CD14-positive monocyte (primary cell): Measurements from ENCODE around the gene CYB5R4. TPM values are rescaled to one million over a fixed set of nuclear protein-coding genes. Genes with fewer than 3 reads are reported as not detected.
A peak's percentile ranks its signal among the peaks of the same experiment; 100 is the strongest.

ENCODE experiments used
- DNase-seq, 3 donors: peaks; one replicate each; pipeline ENCODE4 v3.0.0-alpha.2; 2011 to 2022
- H2AFZ ChIP-seq: 2 replicates; pipeline ENCODE4 v1.6.0; 2012; ENCODE audit warnings: mild to moderate bottlenecking, low read depth, low read length, inconsistent platforms; ENCODE audit not compliant: insufficient read depth, poor library complexity, severe bottlenecking
- H3K27ac ChIP-seq, 2 donors: 1 replicate in 1 of 2; 2 replicates in 1 of 2; pipeline ENCODE4 v1.5.1; 2012 to 2013; ENCODE audit warnings: low read length in 2 of 2, control low read depth in 1 of 2, inconsistent platforms in 1 of 2, low read depth in 1 of 2, mild to moderate bottlenecking in 1 of 2
- H3K27me3 ChIP-seq, 2 donors: one replicate each; pipeline versions ENCODE4 v1.6.0 to v1.6.1; 2011 to 2013; ENCODE audit warnings: low read length in 2 of 2; ENCODE audit not compliant: control insufficient read depth in 2 of 2, insufficient read depth in 2 of 2
- H3K36me3 ChIP-seq, 2 donors: replicated peaks in 1 of 2; 1 replicate in 1 of 2; 2 replicates in 1 of 2; pipeline versions ENCODE4 v1.5.1 to v1.6.1; 2012 to 2013; ENCODE audit warnings: low read length in 2 of 2, control low read depth in 1 of 2, inconsistent platforms in 1 of 2, mild to moderate bottlenecking in 1 of 2; ENCODE audit not compliant: insufficient read depth in 2 of 2, control insufficient read depth in 1 of 2
- H3K4me1 ChIP-seq, 2 donors: 1 replicate in 1 of 2; 2 replicates in 1 of 2; pipeline versions ENCODE4 v1.5.1 to v1.6.1; 2012 to 2013; ENCODE audit warnings: low read length in 2 of 2, control low read depth in 1 of 2, inconsistent platforms in 1 of 2, mild to moderate bottlenecking in 1 of 2, moderate library complexity in 1 of 2; ENCODE audit not compliant: insufficient read depth in 2 of 2, control insufficient read depth in 1 of 2
- H3K4me2 ChIP-seq: replicated peaks from 2 replicates; pipeline ENCODE3; 2012; ENCODE audit warnings: low read length, moderate library complexity, mild to moderate bottlenecking; ENCODE audit not compliant: poor library complexity, severe bottlenecking; ENCODE audit errors: extremely low read depth
- H3K4me3 ChIP-seq, 3 experiments: fragments of 200-600 bp in 1 of 3; sonication (generic) in 1 of 3; replicated peaks in 1 of 3; 1 replicate in 2 of 3; 2 replicates in 1 of 3; pipeline ENCODE4 v1.5.1; 2011 to 2013; ENCODE audit warnings: low read length in 3 of 3, mild to moderate bottlenecking in 3 of 3, control low read depth in 2 of 3, low read depth in 2 of 3, inconsistent platforms in 1 of 3, moderate library complexity in 1 of 3
- H3K79me2 ChIP-seq: 2 replicates; pipeline ENCODE4 v1.6.0; 2012; ENCODE audit warnings: mild to moderate bottlenecking, control low read depth, inconsistent platforms, low read length, moderate library complexity; ENCODE audit not compliant: insufficient read depth
- H3K9ac ChIP-seq: 2 replicates; pipeline ENCODE4 v1.6.0; 2017; ENCODE audit warnings: low read length, mild to moderate bottlenecking; ENCODE audit not compliant: insufficient read depth, poor library complexity, severe bottlenecking
- H3K9me3 ChIP-seq, 2 donors: replicated peaks in 1 of 2; 1 replicate in 1 of 2; 2 replicates in 1 of 2; pipeline versions ENCODE4 v1.5.1 to v1.6.1; 2012 to 2013; ENCODE audit warnings: low read length in 2 of 2, control low read depth in 1 of 2; ENCODE audit not compliant: control insufficient read depth in 1 of 2, insufficient read depth in 1 of 2
- H4K20me1 ChIP-seq: 2 replicates; pipeline ENCODE4 v1.6.0; 2012; ENCODE audit warnings: mild to moderate bottlenecking, low read length, control low read depth, moderate library complexity; ENCODE audit not compliant: insufficient read depth
- H3K27ac Mint-ChIP-seq, 7 donors: one replicate each; pipeline ENCODE4 v1.8.0; 2020; ENCODE audit warnings: mild to moderate bottlenecking in 7 of 7, mixed read lengths in 7 of 7, moderate library complexity in 6 of 7, inconsistent platforms in 2 of 7
- H3K27me3 Mint-ChIP-seq, 3 donors: one replicate each; pipeline ENCODE4 v1.8.0; 2021 to 2022; ENCODE audit warnings: low read depth in 3 of 3, mild to moderate bottlenecking in 3 of 3, mixed read lengths in 3 of 3, moderate library complexity in 3 of 3, inconsistent platforms in 1 of 3
- H3K36me3 Mint-ChIP-seq, 2 donors: one replicate each; pipeline ENCODE4 v1.8.0; 2020; ENCODE audit warnings: mixed read lengths in 2 of 2, inconsistent platforms in 1 of 2, mild to moderate bottlenecking in 1 of 2
- H3K4me1 Mint-ChIP-seq: one replicate; pipeline ENCODE4 v1.8.0; 2020; ENCODE audit warnings: mild to moderate bottlenecking, mixed read lengths
- H3K4me3 Mint-ChIP-seq, 2 donors: one replicate each; pipeline ENCODE4 v1.8.0; 2020; ENCODE audit warnings: mild to moderate bottlenecking in 2 of 2, mixed read lengths in 2 of 2, moderate library complexity in 1 of 2
- H3K9me3 Mint-ChIP-seq, 7 donors: one replicate each; pipeline ENCODE4 v1.8.0; 2020 to 2022; ENCODE audit warnings: mixed read lengths in 7 of 7, mild to moderate bottlenecking in 6 of 7, moderate library complexity in 6 of 7, inconsistent platforms in 2 of 7
- WGBS: methylation state at CpG from one replicate; pipeline ENCODE4 v1.1.5; 2013; ENCODE audit warnings: missing lambda C conversion rate; ENCODE audit not compliant: insufficient coverage; 5-methylcytosine and 5-hydroxymethylcytosine counted together
- intact Hi-C, 2 donors: fragments of 100-400 bp; cut with micrococcal nuclease; formaldehyde crosslinking; loops; one replicate each; pipeline versions ENCODE4 v1.15.0 to v1.15.1; 2023
- polyA plus RNA-seq, 3 donors: library from polyadenylated mRNA; depleted of rRNA in 1 of 3; unstranded in 2 of 3; stranded (reverse) in 1 of 3; fragments of 300-500 nt in 2 of 3; fragments of >200 nt in 1 of 3; fragmentation: Illumina TruSeq in 2 of 3; gene quantifications; 1 replicate in 2 of 3; 2 replicates in 1 of 3; pipeline ENCODE4 v1.2.3, GENCODE V29; 2012 to 2021
- TF ChIP-seq, protein P1 (sequence below): fragments of 200-600 bp; IDR thresholded peaks from one replicate; pipeline ENCODE4 v1.8.0; 2022; ENCODE audit warnings: antibody characterized with exemption, mild to moderate bottlenecking

CYB5R4 gene
- polyA plus RNA-seq, 3 donors: 30.5 to 120 (median 116) TPM

DNA sequence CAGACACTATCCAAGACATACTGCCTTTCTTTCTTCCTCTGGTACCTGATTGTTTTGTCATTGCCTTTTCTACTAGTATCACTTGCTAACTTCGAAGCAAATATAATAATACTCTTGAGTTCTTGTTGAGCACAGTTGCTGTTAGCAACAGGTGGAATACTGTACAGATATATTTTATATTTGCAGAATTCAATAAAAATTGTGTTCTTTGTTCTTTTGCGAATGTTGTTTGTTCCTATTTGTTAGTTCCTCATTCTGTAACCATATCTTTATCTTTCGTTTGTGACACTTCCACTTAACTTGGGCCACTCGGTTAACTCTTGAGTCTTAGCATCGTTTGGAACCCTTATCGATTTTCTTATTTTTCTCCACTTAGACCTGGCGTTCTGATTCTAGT is 868 bp downstream of the CYB5R4 start:
- Mint-ChIP-seq H3K36me3 (peaks cover 18 to 19% of the 10 kb centered on the region in 2 donors), H3K4me3 (peak overlapping the region; percentile 95 to 100), H3K4me1 (peaks cover 23% of the 10 kb centered on the region), H3K27ac (peak overlapping the region; percentile 94 to 98 (median 97)), H3K9me3 (peaks cover 0 to 2% (median 0%) of the 10 kb centered on the region in 7 donors), H3K27me3 (peaks cover 7 to 14% (median 11%) of the 10 kb centered on the region in 3 donors)
- Histone ChIP-seq H3K79me2 (peaks cover 65% of the 10 kb centered on the region), H3K36me3 (peaks cover 16 to 21% of the 10 kb centered on the region in 2 donors), H3K4me3 (peak overlapping the region; percentile 93 to 98 (median 94)), H4K20me1 (peaks cover 57% of the 10 kb centered on the region), H3K4me1 (peaks cover 18 to 23% of the 10 kb centered on the region in 2 donors), H3K9me3 (no peaks in the 10 kb centered on the region), H3K9ac (peak overlapping the region; percentile 88), H2AFZ (no peak overlapping the region), H3K4me2 (peak overlapping the region; percentile 85), H3K27me3 (peaks cover 19 to 31% of the 10 kb centered on the region in 2 donors), H3K27ac (peak overlapping the region; percentile 88 to 89)
- WGBS: no CpG with 5 or more reads among the region's 7 CpGs
- peak; percentile 12 to 51 (median 45) for DNase-seq
- intact Hi-C loops: loop anchor here in 1 of 2 donors (10.0 kb wide), 1 partner anchor 796 kb away; the partner anchor contains the start of genes DOP1A and UBE3D
- TF ChIP-seq, protein P1, sequence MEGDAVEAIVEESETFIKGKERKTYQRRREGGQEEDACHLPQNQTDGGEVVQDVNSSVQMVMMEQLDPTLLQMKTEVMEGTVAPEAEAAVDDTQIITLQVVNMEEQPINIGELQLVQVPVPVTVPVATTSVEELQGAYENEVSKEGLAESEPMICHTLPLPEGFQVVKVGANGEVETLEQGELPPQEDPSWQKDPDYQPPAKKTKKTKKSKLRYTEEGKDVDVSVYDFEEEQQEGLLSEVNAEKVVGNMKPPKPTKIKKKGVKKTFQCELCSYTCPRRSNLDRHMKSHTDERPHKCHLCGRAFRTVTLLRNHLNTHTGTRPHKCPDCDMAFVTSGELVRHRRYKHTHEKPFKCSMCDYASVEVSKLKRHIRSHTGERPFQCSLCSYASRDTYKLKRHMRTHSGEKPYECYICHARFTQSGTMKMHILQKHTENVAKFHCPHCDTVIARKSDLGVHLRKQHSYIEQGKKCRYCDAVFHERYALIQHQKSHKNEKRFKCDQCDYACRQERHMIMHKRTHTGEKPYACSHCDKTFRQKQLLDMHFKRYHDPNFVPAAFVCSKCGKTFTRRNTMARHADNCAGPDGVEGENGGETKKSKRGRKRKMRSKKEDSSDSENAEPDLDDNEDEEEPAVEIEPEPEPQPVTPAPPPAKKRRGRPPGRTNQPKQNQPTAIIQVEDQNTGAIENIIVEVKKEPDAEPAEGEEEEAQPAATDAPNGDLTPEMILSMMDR: no peak

DNA sequence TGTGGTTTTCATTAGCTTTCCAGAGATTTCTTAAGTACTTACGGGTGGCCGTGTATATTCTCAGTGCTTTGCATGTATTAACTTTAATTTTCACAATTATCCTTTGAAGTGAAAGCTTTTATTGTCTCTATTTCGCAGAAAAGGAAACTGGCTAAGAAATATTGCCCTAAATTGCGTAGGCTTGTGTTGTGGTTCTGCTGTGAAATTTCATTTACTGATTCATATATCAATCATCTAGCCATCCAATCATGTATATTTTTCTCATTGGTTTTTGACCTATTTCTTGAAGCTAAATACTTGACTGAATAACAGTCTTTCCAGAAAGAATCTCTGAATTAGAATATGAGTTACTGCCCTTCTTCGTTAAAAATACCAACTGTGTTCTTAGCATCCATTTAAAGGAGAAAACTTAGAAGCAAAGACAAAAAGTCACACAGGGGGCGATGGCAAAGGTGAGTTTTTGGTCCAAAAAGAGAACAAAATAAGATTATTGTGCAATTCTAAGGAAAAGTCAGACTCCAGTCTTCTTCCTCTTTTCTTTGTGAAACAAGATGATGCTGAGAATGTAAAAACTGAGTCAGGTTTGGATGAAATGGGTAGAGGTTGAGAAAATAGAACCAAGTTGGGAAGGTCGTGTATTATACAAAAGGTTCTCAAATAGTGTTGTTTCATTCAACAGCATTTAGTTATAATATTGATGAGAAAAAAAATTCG is 1.4 kb downstream of the CYB5R4 start:
- Histone ChIP-seq H2AFZ (no peak overlapping the region), H3K79me2 (peaks cover 71% of the 10 kb centered on the region), H3K9me3 (no peaks in the 10 kb centered on the region), H3K9ac (peak overlapping the region; percentile 88), H3K4me2 (peak overlapping the region; percentile 85), H3K4me1 (peaks cover 18 to 23% of the 10 kb centered on the region in 2 donors), H4K20me1 (peaks cover 63% of the 10 kb centered on the region), H3K27ac (peak overlapping the region; percentile 42 to 89), H3K36me3 (peaks cover 22 to 27% of the 10 kb centered on the region in 2 donors), H3K27me3 (peaks cover 14 to 25% of the 10 kb centered on the region in 2 donors), H3K4me3 (peak overlapping the region; percentile 93 to 98 (median 94))
- WGBS: 47% methylated on average over 2 of the region's 8 CpGs
- H3K27me3 Mint-ChIP-seq: peaks cover 5 to 10% (median 7%) of the 10 kb centered on the region in 3 donors
- H3K4me1 Mint-ChIP-seq: peaks cover 23% of the 10 kb centered on the region
- H3K36me3 Mint-ChIP-seq: peaks cover 24 to 25% of the 10 kb centered on the region in 2 donors
- TF ChIP-seq, protein P1: no peak
- no peaks in the 10 kb centered on the region for H3K9me3 Mint-ChIP-seq
- peak overlapping the region; percentile 94 to 98 (median 97) for H3K27ac Mint-ChIP-seq
- H3K4me3 Mint-ChIP-seq: peak overlapping the region; percentile 95 to 100
- intact Hi-C loops: loop anchor here in 1 of 2 donors (10.0 kb wide), 1 partner anchor 796 kb away; the partner anchor contains the start of genes DOP1A and UBE3D
- DNase-seq: peak; percentile 41 to 76 (median 71)
